ENCODE data around the gene GPR15. TPM values are rescaled to one million over a fixed set of nuclear protein-coding genes. Genes with fewer than 3 reads are reported as not detected.

The GPR15 gene
- total RNA-seq: 4.0 TPM

DNA sequence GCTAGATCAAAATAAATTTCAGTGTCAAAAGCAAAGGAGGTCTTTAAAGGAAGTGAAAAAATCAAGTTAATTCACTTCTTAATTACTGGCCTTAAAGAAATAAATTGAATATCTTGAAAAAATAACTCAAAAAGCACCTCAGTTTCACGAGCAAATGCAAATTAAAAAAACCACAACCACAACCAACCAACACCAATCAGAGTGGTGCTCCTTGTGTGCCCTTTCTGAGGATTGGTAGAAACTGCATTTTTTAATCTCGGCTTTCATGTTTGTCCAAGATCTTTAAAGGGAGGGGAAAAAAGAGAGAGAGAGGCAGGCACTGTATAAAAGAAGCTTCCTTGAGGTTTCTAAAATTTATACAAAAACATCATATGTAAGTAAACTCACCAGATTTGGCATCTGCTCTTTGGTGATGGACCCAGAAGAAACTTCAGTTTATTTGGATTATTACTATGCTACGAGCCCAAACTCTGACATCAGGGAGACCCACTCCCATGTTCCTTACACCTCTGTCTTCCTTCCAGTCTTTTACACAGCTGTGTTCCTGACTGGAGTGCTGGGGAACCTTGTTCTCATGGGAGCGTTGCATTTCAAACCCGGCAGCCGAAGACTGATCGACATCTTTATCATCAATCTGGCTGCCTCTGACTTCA, at the start of gene GPR15:
Gene GPR15 (plus strand): TSS at position 357 of the 653 bp plus-strand sequence. CDS start 56 bp downstream, at position 413.
- no peak for DNase-seq (ENCODE audit: low spot score)

DNA sequence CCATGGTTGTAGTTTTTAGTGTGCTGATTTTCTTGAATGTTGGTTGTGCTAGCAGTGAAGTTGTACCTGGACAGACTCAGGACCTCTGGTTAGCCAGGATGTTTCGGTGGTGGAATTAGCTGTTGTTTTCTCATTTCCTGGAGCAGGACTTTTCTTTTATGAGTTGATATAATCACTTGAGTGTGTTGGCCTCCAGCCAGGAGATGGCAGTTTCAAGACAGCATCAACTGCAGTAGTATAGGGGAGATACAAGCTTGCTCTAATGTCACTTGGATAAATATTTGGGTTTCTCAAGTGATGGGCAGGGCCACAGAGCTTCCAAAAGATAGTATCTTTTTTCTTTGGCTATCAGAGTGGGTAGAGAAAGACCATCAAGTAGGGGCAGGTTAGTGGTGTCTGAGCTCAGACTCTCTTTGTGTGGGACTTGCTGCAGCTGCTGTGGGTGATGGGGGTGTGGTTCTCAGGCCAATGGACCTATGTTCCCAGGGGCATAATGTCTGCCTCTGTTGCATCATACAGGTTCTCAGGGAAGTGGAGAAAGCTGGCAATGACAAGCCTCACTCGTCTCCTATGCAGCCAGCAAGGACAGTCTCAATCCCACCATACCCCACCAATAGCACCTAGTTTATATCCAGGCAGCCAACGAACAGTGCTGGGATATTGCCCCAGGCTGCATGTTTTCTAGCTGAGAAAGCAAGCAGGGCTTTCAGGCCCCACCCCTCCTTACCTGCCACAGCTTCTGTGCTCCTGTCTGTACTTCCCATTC, 48.9 kb upstream of the GPR15 start:
- no peak for DNase-seq (ENCODE audit: low spot score)

DNA sequence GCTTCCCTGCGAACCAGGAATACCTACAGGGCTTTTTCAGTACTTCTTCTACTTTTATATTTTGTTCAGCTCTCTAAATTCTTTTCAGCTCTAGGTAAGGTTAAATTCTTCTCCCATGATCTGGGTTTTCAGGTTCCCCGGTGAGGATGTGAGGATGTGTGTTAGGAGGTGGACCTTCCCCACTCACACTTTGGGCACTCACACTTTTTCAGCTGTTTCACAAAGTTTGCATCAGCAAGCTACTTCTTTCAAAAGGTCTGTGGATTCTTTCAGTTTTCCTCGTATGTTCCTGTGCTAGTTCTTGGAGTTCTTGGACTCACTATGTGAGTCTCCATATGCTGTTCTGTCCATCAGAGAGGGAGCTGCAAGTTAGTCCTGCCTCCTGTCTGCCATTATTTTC, 48.2 kb upstream of the GPR15 start:
- no peak for DNase-seq (ENCODE audit: low spot score)

DNA sequence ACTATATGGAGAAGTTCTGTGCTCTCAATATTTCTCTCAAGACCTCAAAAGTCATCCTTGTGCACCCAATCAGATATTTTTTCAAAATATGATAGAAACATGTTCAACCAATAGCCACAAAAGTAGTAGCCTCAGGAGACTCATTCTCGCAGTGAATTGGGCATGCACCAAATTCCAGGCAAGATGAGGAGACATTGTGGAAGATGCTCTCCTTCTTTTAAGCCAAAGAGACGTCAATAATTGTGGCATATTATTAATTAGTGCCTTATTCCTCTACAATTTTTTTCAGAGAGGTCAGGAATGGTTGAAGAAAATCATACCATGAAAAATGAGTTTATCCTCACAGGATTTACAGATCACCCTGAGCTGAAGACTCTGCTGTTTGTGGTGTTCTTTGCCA, 34.4 kb upstream of the GPR15 start, which contains the start of gene OR5K2:
Gene OR5K2 (plus strand): TSS at position 301 of the 400 bp plus-strand sequence. CDS start 0 bp downstream, at position 301.
- DNase-seq (ENCODE audit: low spot score): no peak

DNA sequence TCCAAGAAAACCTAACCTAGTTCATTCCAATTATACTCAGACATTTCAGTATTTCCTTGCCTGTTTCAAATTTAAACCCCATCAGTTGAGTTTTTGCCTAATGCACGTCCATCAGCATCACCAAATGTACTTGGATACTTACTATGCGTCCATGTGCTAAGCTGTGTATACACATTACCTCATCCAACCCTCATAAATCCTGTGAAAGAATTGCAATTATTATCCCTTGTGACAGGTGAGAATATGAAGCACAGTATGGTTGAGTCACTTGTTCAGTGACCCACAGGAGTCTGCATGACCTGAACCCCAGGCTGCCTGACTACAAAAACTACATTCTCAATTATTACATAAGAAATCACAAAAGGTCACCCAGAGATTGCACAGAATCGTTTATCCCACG, 31.8 kb upstream of the GPR15 start:
- DNase-seq (ENCODE audit: low spot score): no peak

DNA sequence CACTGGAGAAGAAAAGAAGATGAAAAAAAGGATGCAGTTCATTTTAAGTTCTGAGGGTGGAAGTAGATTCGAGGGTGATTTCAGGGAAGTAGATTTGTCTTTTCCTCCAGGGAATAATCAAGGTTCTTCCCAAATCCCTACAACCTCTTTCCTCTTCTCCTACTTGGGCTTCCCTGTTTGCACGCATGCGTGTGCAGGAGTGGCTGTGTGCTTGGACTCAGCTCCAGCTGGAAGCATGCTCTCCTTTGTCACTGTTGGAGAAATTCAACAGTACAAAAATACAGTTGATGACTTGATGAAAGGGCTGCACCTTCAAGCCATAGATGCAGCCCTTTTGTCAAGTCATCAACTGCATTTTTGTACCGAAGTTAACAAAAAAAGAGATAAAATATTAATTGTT, 30.5 kb upstream of the GPR15 start:
- DNase-seq (ENCODE audit: low spot score): no peak

DNA sequence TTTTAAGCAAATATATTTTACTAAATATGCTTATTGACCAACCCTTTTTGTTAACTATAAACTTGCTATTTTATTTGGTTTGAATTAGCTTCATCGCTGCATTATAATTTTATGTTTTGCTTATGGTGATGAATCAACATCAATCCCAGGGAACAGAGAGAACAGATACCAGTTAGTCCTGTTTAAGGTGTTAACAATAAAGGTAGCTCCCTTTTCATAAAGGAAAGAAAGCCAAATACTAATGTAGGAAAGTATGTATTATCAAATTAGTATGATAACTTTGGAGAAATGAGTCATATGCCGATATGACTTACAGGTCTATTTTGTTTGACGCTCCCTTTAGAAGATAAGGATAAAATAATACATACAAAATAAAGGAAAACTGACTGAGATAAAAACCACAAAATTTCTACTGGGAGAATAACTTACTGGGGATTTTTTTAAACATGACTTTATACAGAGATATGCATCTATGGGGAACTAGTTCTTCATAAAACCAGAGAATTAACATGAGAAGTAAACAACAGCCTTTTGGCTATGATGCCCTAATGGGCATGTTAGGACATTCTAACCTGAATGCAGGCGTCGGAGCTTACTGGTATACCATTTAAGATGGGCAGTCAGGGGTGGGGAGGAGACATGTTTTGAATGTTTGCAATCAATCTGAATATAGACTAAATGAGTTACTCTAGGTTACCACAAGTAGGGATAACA, 29.8 kb upstream of the GPR15 start:
- no peak for DNase-seq (ENCODE audit: low spot score)

DNA sequence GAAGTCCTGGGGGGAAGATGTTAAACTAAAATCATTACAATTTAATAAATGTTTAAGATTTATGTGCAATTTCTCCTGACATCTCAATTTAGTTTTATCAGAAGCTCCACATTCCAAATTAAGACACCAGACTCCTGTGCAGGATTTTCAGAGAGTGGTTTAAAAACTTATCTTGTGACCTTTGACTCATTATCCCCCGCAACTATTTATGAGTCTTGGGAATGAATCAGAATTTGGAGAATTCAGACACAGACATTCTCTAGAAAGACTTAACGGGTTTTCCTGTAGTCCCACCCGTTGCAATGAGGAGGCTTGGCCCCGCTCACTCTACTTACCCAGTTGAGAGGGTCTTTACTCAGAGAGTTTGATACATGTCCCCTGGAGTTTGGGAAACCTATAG, 27.2 kb upstream of the GPR15 start:
- DNase-seq (ENCODE audit: low spot score): no peak

DNA sequence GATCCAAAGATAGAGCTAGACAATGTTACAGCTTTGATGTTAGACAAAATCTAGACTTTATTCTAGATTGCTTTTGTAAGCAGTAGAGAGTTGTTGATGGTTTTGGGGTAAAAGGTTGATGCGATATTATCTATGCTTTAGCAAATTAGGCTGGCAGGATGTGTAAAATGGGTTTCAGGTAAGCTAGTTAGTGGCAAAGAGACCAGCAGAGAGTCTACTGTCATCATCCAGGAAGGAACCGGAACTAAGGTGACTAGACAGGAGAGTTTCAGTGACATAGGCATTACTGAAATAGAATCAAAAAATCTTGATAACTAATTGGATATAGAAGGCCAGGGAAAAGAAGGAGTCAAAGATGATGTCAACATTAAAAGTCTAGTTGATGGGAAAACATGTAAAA, 23.2 kb upstream of the GPR15 start:
- DNase-seq (ENCODE audit: low spot score): no peak

DNA sequence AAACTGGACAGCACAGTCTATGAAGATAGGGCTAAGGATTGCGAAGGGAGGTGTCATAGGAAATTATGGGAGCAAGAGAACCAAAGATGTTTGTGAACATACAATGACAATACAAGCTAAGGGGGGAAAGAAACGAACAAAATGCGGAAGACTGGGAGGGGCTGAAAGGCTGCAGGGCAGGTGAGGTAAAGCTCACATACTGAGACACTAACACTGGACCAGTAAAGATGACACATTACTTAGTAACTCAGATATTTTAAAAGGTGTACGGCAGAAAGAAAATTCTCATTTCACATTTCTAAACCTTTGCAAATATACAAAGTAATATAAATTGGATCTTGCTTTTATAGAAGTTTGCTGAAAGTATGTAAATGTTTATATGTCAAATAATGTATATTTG, 19.2 kb upstream of the GPR15 start:
- no peak for DNase-seq (ENCODE audit: low spot score)

DNA sequence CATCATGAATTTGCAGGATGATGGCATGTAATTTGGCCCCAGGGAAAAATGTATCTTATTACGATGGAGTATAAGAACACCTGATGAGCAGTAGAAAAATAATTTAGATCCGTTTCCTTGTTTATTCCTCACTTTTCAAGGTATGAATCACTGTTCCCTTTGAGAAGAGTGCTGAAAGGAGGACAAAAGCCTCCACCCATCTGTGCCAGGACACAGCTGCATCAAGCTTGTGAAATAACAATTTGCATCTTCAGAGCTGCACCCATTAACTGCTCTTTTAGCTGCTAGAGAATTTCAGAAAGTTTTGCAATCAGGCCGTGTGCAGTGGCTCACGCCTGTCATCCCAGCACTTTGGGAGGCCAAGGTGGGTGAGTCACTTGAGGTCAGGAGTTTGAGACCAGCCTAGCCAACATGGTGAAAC, 18.7 kb upstream of the GPR15 start:
- no peak for DNase-seq (ENCODE audit: low spot score)

DNA sequence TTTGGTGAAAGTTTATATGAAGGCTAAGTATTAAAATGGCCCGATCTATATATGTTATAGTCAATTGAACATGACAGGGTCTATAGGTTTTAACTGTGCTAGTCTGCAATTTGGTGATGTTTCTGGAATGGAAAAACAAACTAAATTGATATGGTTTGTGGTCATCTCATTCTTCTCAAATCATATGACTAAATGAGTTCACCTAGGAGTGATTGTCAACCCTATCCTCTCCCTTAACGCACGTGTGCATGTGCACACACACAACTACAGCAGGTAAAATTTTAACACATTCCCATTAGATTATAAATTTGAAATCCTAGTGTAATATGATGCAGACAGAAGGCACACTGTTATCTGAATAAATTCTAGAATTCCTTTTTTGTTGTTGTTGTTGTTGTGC, 18.0 kb upstream of the GPR15 start:
- DNase-seq (ENCODE audit: low spot score): no peak

DNA sequence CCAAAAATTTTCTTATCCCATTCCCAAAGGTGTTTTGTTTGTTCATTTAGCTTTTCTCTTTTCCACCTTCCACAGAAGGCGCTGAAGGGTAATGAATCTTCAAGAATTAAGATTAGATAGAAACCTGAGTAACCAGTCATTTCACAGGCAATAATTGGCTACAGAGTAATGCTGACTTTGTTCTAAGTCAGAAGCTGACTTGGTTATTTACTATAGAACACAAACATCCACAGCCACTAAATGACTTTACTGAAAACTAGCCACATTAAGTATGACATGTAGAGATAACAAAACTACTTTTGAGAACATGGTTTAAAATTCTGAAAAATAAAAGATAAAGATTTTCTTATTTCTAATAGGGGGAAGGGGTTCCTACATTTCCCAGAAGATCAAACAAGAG, 16.8 kb upstream of the GPR15 start:
- DNase-seq (ENCODE audit: low spot score): no peak

DNA sequence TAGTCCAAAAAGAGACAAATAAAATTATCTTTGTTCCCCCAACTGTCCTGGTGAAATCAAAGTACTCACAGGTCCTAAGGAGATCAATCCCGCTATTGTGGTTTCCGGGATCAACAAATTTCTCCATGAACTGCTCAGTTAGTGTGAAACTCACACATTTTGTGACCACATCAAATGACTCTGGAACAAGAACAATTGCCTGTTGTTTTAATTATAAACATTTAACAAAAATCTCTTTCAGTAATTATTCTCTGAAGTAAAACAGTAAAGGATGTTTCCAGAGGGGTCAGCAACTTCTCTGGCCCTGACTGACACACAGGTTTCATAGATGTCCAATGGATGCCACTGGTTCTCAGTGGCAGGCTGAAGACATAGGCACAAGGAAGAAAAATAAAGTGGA, 13.0 kb upstream of the GPR15 start:
- no peak for DNase-seq (ENCODE audit: low spot score)

DNA sequence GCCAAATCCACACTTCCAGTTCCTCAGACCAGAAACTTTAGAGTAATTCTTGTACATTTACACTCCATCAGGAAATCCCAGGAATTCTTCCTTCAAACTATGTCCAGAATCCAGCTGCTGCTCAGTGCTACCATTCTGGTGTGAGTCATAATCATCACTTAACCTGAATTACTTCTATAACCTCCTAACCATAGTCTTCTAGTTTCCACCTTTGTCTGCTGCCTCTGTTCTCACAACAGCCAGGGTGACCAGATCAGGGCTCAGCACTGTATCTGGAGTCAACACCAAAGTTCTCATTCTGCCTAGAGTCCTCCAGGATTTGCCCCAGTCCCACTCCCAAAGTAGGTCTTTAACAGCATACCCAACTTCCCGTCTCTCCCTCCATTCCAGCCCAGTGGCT, 12.4 kb upstream of the GPR15 start:
- no peak for DNase-seq (ENCODE audit: low spot score)

DNA sequence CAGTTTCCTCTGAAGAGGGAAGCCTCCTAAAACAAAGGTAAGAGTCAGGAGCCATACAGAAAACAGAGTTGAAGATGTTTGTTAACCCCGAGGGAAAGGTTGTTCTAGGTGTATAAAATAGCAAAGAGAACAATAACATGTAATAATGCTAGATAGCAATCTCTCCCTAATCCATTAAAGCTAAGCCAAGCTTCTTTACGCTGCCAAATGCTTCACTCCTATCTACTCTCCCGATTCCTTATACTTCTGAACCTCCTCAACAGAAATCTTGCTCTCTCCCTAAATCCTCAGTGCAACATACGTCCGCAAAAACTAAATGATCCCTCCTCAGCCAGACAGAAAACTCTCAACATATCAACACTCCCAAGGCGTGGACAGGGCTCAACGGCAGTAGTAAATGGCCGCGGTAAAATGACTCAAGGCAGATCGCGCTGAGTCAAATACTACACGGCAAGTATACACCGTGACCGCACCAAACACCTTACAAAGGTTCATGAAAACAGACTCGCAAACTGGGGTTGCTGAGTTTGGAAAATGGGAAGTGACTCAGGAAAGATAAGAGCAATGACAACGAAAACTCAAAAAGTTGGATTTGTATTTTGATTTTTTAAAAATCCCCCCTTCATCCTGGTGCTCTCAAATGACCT, 9.8 kb upstream of the GPR15 start:
- DNase-seq (ENCODE audit: low spot score): peak; percentile 58

DNA sequence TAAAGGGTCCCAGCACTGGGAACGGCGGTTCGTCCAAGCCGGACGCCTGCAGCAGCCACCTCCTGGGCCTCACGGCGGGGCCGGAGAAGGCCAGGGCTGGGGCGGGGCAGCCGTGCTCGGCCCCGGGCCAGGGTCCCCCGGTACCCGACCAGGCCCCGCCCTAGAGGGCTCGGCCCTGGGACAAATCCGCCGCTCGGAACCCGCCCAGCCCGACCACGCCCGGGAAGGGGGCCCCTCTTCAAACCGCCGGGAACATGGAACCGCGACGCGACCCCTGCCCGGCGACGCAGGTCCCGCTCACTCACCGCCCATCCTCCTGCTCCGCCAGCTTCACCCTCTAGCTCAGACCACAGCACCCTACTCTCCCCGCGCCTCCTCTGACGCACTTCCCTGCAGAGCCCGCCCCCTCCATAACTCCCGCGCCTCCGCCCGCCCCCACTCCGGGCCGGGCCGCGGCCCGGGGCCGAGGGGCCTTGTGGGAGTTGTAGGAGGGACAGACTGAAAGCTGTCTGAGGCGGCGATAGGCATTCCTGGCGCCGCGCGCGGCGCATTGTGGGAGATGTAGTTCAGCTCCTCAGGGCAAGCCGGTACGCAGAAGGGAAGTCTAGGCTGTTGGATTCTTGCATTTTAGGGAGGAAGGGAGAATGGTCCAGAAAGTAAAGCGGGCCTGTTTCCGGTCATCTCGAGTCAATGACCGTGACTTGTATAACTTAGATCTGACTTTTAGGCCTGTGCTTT, 9.1 kb upstream of the GPR15 start, which contains the start of gene CLDND1:
Gene CLDND1 (minus strand): TSS at position 359 of the 738 bp plus-strand sequence. CDS start 1,478 bp downstream, outside the sequence.
- peak; percentile 98 for DNase-seq (ENCODE audit: low spot score)

DNA sequence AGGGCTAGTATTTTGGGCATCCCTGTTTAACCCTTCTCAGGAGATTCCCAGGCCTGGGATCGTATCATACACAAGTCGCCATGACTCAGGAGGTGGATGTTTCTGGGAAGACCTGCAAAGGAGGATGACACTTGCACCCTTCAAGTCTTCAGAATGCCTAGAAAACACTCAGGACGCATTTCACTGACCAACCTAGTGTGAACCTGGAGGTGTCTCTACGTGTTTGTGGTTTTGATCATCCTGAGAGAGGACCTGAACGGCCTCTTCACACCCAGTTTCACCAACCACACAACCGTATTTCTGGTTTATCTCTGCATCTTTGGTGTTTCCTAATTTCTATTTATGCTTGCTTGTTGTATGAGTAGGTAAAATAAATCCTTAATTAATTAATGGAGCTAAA, 6.3 kb upstream of the GPR15 start:
- DNase-seq (ENCODE audit: low spot score): no peak

DNA sequence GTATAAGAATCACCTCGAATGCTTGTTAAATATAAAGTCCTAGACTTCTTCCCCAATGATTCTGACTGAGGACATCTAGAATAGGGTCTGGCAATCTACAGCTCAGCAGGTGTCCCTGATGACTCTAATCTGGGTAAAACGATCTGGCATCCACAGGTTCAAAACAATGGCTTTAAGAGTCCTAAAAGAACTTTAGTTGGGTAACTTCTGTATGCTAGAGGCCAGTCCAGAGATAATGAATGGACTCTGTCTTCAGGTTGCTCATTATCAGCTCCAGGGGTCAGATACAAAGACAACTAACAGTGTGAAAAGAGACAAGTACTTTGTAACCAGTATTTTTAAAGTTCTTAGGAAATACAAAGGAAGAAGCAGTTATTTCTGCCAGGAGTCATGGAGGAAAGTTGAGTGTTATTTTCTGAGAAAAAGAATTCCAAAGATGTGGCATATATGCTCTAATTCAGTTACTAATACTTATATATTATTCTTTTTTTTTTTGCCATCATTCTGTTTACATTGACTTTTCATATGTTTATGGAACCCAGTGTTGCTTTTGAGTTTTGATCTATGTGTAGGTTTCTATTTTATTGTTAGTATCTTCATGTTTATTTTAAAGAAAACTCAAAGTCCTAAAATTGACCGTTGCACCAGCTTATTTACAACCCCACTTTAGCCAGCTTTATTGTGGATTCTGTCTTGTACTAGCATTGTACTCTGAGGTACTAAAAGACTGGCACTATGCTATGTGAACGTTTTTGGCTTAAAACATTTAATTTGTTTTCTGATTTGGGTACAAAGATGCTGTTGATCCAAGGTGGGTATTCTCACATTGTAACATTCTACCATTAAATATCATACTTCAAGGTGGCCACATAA, 3.1 kb upstream of the GPR15 start:
- no peak for DNase-seq (ENCODE audit: low spot score)

DNA sequence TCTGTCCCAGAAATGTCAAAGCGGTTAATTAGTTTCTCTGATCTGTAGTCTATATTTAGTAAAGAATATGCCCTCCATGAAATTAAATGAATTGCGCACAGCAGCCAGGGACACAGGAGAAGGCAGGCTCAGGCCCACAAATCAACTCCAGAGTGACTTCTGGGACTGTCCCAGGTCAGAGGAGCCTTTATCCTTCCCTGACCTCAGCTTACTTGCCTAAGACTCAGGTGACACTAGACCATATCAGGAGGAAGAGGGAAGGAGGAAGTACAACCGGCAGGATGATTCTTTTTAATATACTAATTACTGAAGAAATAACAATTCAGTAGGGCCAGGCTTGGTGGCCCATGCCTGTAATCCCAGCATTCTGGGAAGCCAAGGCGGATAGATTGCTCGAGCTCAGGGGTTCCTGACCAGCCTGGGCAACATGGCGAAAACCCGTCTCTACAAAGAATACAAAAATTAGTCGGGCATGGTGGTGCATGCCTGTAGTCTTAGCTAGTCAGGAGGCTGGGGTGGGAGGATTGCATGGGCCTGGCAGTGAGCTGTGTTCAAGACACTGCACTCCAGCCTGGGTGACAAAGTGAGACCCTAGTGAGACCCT, 1.8 kb upstream of the GPR15 start:
- no peak for DNase-seq (ENCODE audit: low spot score)

Measured in ureter (tissue), 1 donor.